Middle frontal gyrus (tissue), 1 donor: ENCODE results near the gene ATG101.

ENCODE experiments used
- DNase-seq: peaks from one replicate; pipeline ENCODE4 v3.0.0-alpha.2; 2015; ENCODE audit warnings: low spot score; ENCODE audit errors: extremely low spot score

Gene ATG101

GRCh38 chr12:52057638-52058576 is 11.9 kb upstream of the ATG101 start:
- DNase-seq = no peak

- DNase-seq = no peak
Measured at GRCh38 chr12:52058631-52059361, 11.0 kb upstream of the ATG101 start.

GRCh38 chr12:52059582-52060497 is 9.9 kb upstream of the ATG101 start:
- no peak for DNase-seq

GRCh38 chr12:52060498-52061177 is 9.1 kb upstream of the ATG101 start:
- no peak for DNase-seq

- peak; percentile 82 for DNase-seq
Measured at GRCh38 chr12:52061470-52062166, 8.2 kb upstream of the ATG101 start.

GRCh38 chr12:52062167-52063081 is 7.4 kb upstream of the ATG101 start:
- no peak for DNase-seq

- DNase-seq = no peak
Measured at GRCh38 chr12:52063082-52063924, 6.5 kb upstream of the ATG101 start.

GRCh38 chr12:52063981-52064649 is 5.7 kb upstream of the ATG101 start:
- DNase-seq = no peak

GRCh38 chr12:52066346-52067080 is 3.3 kb upstream of the ATG101 start:
- DNase-seq = no peak

GRCh38 chr12:52067081-52067374 is 2.8 kb upstream of the ATG101 start:
- DNase-seq = no peak

- DNase-seq = no peak
Measured at GRCh38 chr12:52070185-52070925, 577 bp downstream of the ATG101 start.

GRCh38 chr12:52073531-52074381 is 4.0 kb downstream of the ATG101 start:
- no peak for DNase-seq

- DNase-seq = no peak
Measured at GRCh38 chr12:52074971-52075724, 5.4 kb downstream of the ATG101 start.

- no peak for DNase-seq
Measured at GRCh38 chr12:52076811-52077210, 7.0 kb downstream of the ATG101 start.

- DNase-seq = no peak
Measured at GRCh38 chr12:52078276-52078675, 8.5 kb downstream of the ATG101 start.
